ENCODE measurements around the gene CELF5. TPM values are rescaled to one million over a fixed set of nuclear protein-coding genes. Genes with fewer than 3 reads are reported as not detected.

Gene CELF5
- total RNA-seq, 1 experiment from 2014 or later: 2.5 TPM

DNA sequence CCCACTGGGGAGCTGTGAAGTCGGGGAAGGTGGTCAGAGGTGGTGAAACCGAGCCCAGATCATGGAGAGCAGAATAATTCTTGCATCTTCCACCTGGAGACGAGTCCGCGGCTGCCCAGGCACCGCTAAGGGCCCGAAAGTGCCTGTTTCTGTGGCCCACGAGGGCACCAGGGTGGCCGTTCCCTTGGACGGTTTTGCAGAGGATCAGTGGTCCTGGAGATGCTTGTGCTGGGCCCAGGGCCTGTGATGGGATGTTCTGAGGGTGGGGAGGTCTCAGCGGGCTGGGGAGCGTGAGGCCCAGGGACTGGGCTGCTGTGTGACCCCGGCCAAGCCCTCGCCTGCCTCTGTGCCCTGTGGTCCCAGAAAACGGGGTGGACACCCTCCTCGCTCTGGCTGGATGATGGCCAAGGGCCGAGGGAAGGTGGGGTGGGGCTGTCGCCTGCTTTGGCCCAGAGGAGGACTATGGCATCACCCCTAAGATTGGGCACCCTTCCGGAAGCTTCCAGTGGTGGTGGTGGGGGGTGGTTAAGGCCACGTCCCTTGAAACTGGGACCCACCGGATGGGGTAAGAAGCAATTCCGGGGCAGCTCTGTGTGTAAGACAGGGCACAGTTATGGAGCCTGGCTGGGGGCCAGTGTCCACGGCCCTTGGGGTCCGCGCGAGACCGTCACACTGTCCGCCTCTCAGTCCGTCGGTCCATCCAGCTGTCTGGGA is 90.7 kb downstream of the CELF5 start:
- POLR2A ChIA-PET: no interaction called here
- CTCF ChIA-PET: interaction anchor here (0.6 to 1.3 kb wide), 2 partner anchors 10 to 18 kb away, joined by 3 to 4 read pairs; no protein-coding TSS in a partner anchor

DNA sequence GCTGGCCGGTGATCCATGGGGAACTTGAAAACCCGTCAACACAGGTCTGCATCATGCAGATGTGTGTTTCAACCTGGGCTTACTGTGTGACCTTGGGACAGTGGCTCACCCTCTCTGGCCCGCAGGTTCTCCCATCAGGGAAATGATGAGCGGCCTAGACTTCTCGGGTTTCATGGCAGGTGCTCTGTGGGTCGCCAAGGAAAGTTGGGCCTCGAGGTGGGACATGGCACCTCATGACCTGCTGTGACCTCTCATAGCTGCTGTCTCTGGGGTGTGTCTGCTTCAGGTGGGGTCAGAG is 91.2 kb downstream of the CELF5 start:
- no peak overlapping the region for H3K4me3 ChIP-seq (replicated peaks in 1 of 2; ENCODE audit: low read depth in 1 of 2, low read length in 2 of 2)
- H3K9ac ChIP-seq (ENCODE audit: low read length): no peak overlapping the region
- H3K79me2 ChIP-seq (ENCODE audit: insufficient read depth, low read length): no peaks in the 10 kb centered on the region
- no peaks in the 10 kb centered on the region for H4K20me1 ChIP-seq (ENCODE audit: insufficient read depth)
- H3K9me2 ChIP-seq (ENCODE audit: insufficient read depth): no peaks in the 10 kb centered on the region
- no peak for DNase-seq (ENCODE audit: low read depth, low spot score)
- no peaks in the 10 kb centered on the region for H3K36me3 ChIP-seq (ENCODE audit: control insufficient read depth in 1 of 2, insufficient read depth in 2 of 2, low read length in 2 of 2)
- BruUV-seq (replicated peaks): no TSS peak
- H3K9me3 ChIP-seq (ENCODE audit: control insufficient read depth in 1 of 2, insufficient read depth in 1 of 2, low read depth in 1 of 2, low read length in 2 of 2): no peaks in the 10 kb centered on the region
- POLR2A ChIA-PET: no interaction called here
- no peak overlapping the region for H2AFZ ChIP-seq (ENCODE audit: low read depth, low read length, poor library complexity, severe bottlenecking)
- peaks cover 8% of the 10 kb centered on the region; the same call in 1 of the 2 replicates for H3K27me3 ChIP-seq (ENCODE audit: insufficient read depth, low read length)
- H3K4me2 ChIP-seq (ENCODE audit: low read length): no peak overlapping the region
- no peak for ATAC-seq
- intact Hi-C loops (cut with micrococcal nuclease): no loop called here
- H3K4me1 ChIP-seq (ENCODE audit: control insufficient read depth in 1 of 2, insufficient read depth in 2 of 2, low read length in 2 of 2): peaks cover 5 to 17% of the 10 kb centered on the region in 2 experiments; a peak in 3 of 4 replicates
- CTCF ChIA-PET: interaction anchor here (0.6 to 1.3 kb wide), 2 partner anchors 10 to 18 kb away, joined by 3 to 4 read pairs; no protein-coding TSS in a partner anchor
- H3K27ac ChIP-seq (ENCODE audit: low read depth, low read length): no peak overlapping the region
- RAD21 ChIA-PET (ENCODE audit: low non-redundant PET in 1 of 2, low total read pairs in 2 of 2, uncharacterized antibody in 2 of 2, unreplicated experiment in 2 of 2): no interaction called here
- no peak for TF ChIP-seq SRF (IDR thresholded peaks at IDR 0.05; ENCODE audit: low read depth)
- no peak for TF ChIP-seq CBX3 (IDR thresholded peaks at IDR 0.05; ENCODE audit: low read depth)
- TF ChIP-seq YY1 (IDR thresholded peaks at IDR 0.05; ENCODE audit: extremely low read depth, insufficient replicate concordance, low read depth, low read length): no peak
- TF ChIP-seq, protein P1, sequence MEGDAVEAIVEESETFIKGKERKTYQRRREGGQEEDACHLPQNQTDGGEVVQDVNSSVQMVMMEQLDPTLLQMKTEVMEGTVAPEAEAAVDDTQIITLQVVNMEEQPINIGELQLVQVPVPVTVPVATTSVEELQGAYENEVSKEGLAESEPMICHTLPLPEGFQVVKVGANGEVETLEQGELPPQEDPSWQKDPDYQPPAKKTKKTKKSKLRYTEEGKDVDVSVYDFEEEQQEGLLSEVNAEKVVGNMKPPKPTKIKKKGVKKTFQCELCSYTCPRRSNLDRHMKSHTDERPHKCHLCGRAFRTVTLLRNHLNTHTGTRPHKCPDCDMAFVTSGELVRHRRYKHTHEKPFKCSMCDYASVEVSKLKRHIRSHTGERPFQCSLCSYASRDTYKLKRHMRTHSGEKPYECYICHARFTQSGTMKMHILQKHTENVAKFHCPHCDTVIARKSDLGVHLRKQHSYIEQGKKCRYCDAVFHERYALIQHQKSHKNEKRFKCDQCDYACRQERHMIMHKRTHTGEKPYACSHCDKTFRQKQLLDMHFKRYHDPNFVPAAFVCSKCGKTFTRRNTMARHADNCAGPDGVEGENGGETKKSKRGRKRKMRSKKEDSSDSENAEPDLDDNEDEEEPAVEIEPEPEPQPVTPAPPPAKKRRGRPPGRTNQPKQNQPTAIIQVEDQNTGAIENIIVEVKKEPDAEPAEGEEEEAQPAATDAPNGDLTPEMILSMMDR (IDR thresholded peaks at IDR 0.05 in 2 of 3, conservative IDR thresholded peaks at IDR 0.05 in 1 of 3; ENCODE audit: borderline replicate concordance in 1 of 3, insufficient read depth in 1 of 3, low read depth in 2 of 3, low read length in 2 of 3): no peak
- TF ChIP-seq SIN3A (IDR thresholded peaks at IDR 0.05; ENCODE audit: low read depth): no peak
- TF ChIP-seq RAD21 (IDR thresholded peaks at IDR 0.05; ENCODE audit: low read depth): no peak

More for the DNA sequence above, 90.7 kb downstream of the CELF5 start:
- ATAC-seq (no peak), DNase-seq (ENCODE audit: low read depth, low spot score) (no peak)
- H3K9me2 ChIP-seq (ENCODE audit: insufficient read depth): no peaks in the 10 kb centered on the region
- H3K4me3 ChIP-seq (replicated peaks in 1 of 2; ENCODE audit: low read depth in 1 of 2, low read length in 2 of 2): no peak overlapping the region
- no peaks in the 10 kb centered on the region for H4K20me1 ChIP-seq (ENCODE audit: insufficient read depth)
- peaks cover 2 to 13% of the 10 kb centered on the region in 2 experiments; a peak in 3 of 4 replicates for H3K4me1 ChIP-seq (ENCODE audit: control insufficient read depth in 1 of 2, insufficient read depth in 2 of 2, low read length in 2 of 2)
- no peaks in the 10 kb centered on the region for H3K79me2 ChIP-seq (ENCODE audit: insufficient read depth, low read length)
- H3K27me3 ChIP-seq (ENCODE audit: insufficient read depth, low read length): peaks cover 8% of the 10 kb centered on the region; the same call in 1 of the 2 replicates
- H3K9me3 ChIP-seq (ENCODE audit: control insufficient read depth in 1 of 2, insufficient read depth in 1 of 2, low read depth in 1 of 2, low read length in 2 of 2): no peaks in the 10 kb centered on the region
- intact Hi-C loops (cut with micrococcal nuclease): no loop called here
- TF ChIP-seq RAD21 (IDR thresholded peaks at IDR 0.05; ENCODE audit: low read depth): no peak
- no peak for TF ChIP-seq ZNF274 (IDR thresholded peaks at IDR 0.05; ENCODE audit: low read depth, low read length)
- TF ChIP-seq, protein P2, sequence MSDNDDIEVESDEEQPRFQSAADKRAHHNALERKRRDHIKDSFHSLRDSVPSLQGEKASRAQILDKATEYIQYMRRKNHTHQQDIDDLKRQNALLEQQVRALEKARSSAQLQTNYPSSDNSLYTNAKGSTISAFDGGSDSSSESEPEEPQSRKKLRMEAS (IDR thresholded peaks at IDR 0.05): no peak
- TF ChIP-seq, protein P3, sequence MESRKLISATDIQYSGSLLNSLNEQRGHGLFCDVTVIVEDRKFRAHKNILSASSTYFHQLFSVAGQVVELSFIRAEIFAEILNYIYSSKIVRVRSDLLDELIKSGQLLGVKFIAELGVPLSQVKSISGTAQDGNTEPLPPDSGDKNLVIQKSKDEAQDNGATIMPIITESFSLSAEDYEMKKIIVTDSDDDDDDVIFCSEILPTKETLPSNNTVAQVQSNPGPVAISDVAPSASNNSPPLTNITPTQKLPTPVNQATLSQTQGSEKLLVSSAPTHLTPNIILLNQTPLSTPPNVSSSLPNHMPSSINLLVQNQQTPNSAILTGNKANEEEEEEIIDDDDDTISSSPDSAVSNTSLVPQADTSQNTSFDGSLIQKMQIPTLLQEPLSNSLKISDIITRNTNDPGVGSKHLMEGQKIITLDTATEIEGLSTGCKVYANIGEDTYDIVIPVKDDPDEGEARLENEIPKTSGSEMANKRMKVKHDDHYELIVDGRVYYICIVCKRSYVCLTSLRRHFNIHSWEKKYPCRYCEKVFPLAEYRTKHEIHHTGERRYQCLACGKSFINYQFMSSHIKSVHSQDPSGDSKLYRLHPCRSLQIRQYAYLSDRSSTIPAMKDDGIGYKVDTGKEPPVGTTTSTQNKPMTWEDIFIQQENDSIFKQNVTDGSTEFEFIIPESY (IDR thresholded peaks at IDR 0.05; ENCODE audit: extremely low read depth, insufficient replicate concordance, low read length): no peak
- no peak for TF ChIP-seq SP1 (IDR thresholded peaks at IDR 0.05; ENCODE audit: low read depth)
- H2AFZ ChIP-seq (ENCODE audit: low read depth, low read length, poor library complexity, severe bottlenecking): no peak overlapping the region
- no TSS peak for BruUV-seq (replicated peaks)
- RAD21 ChIA-PET (ENCODE audit: low non-redundant PET in 1 of 2, low total read pairs in 2 of 2, uncharacterized antibody in 2 of 2, unreplicated experiment in 2 of 2): no interaction called here
- no peaks in the 10 kb centered on the region for H3K36me3 ChIP-seq (ENCODE audit: control insufficient read depth in 1 of 2, insufficient read depth in 2 of 2, low read length in 2 of 2)
- H3K27ac ChIP-seq (ENCODE audit: low read depth, low read length): no peak overlapping the region
- H3K9ac ChIP-seq (ENCODE audit: low read length): no peak overlapping the region
- H3K4me2 ChIP-seq (ENCODE audit: low read length): no peak overlapping the region

Measured in HCT116 (cell line).